Daoy (cell line): ENCODE data around the gene CIB4. TPM values are rescaled to one million over a fixed set of nuclear protein-coding genes. Genes with fewer than 3 reads are reported as not detected.

Source experiments
- DNase-seq: peaks from one replicate; pipeline ENCODE4 v3.0.0-alpha.2; 2015; ENCODE audit warnings: low read depth
- total RNA-seq: library from RNA; depleted of rRNA; stranded (reverse); fragments of >200 nt; shearing (Covaris generic); gene quantifications from 2 replicates; pipeline ENCODE4 v1.2.3, GENCODE V29; 2014

The CIB4 gene
- total RNA-seq, 1 experiment from 2014 or later = not detected

- no peak for DNase-seq
These were observed 58.9 kb downstream of the CIB4 start for GRCh38 chr2:26581991-26582842.

DNA sequence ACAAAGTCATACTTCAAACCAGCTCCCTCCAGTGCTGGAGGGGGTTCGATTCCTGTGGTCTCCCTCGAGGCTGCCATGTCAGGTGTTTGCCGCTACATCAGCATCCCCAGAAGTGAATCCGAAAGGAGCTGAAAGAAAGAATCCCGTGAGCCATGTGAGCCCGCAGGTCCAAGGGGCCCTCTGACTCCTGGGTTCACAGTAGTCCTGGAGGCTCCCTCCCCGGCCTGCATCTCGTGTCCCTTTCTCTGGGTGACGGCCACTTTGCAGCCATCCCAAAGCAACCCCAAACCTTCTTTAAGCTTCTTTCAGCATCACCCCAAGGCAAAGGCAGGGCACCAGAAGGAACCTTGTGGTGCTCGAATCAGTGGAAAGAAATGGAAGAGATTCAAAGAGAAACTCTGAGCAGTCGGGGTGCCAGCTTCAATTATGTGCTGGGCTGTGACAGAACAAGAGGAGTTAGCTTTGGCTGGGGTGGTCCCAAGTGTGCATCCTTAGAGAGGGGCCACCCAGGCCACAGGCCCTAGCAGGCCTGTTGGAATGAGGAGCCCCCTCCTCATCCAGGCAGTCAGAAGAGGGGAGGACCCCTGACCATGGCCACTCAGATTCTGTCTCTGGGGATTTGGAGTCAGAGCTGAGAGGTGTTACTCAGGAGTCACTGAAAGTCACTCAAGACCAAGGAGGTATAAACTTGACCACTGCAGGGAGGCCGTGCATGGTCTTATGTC is 59.7 kb downstream of the CIB4 start:
- no peak for DNase-seq

DNA sequence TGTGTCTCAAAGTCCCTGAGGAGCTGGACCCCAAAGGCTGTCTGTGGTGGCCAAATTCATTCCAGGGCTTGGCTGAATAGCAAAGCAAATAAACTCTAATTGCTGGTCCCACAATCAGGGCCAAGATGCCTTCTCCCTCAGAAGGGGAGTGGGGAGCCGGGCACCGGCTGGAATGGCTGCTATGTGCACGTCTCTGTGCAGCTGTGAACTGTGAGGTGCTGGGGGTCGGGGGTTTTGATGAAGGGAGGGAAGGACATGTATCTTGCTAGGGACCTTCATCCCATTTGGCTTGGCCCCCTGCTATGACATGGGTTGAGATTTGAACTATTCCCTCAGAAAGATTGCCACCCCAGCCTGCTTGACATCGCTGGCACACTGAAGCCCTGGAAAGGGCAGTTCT is 60.4 kb downstream of the CIB4 start:
- no peak for DNase-seq

- DNase-seq = no peak
These were observed 61.0 kb downstream of the CIB4 start for GRCh38 chr2:26580151-26580550.

GRCh38 chr2:26579723-26580040 is 61.5 kb downstream of the CIB4 start:
- no peak for DNase-seq

DNA sequence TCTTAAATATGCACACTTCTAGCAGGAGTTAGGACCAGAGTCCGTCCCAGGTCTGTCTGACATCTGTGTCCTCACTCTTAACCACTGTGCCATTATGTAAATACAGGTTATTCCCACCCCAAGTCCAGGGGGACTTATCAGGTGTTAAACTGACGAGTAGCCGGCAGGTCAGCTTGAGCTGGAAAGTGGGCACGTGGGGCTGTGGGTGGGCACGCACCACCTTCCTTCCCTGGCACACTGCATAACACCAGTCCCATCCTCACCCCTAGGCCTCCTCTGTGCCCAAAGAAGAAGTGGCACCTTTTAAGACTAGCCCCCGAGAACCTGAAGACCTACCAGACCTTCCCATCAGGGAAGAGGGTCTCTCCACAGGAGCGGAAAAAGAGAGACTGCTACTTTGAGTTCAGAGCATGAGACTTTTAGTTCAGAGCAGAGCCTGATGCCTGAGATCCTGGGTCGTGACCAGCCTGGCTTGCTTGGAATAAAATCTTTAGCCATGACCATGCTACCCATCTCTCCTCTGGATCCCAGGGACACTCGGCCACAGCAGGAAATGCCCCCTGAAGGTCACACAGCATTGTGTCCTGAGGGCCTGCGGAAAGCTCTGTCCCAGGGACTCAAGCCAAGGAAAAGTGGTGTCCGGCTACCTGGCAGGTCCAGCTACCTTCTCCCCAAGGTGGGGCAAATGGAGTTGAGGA is 62.0 kb downstream of the CIB4 start:
- no peak for DNase-seq

DNA sequence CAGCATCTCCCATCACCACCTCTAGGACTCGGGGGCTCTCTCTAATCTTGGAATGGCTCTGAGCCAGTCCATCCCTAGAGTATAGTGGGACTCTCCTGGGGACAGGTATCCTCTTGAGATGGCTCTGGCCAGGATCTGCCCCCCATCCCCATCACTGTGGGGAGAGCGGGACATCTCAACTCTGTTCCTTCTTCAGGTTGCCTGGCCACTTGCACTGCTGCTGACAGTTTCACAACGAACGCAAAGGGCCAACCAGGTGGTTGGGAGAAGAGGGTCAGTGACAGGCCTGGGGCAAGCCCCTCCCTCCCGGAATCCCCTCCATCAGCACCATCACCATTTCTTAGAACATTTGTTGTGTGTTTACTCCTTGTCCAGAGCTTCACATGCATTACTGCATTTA is 62.6 kb downstream of the CIB4 start:
- no peak for DNase-seq

GRCh38 chr2:26578113-26578458 is 63.1 kb downstream of the CIB4 start:
- DNase-seq = no peak

DNA sequence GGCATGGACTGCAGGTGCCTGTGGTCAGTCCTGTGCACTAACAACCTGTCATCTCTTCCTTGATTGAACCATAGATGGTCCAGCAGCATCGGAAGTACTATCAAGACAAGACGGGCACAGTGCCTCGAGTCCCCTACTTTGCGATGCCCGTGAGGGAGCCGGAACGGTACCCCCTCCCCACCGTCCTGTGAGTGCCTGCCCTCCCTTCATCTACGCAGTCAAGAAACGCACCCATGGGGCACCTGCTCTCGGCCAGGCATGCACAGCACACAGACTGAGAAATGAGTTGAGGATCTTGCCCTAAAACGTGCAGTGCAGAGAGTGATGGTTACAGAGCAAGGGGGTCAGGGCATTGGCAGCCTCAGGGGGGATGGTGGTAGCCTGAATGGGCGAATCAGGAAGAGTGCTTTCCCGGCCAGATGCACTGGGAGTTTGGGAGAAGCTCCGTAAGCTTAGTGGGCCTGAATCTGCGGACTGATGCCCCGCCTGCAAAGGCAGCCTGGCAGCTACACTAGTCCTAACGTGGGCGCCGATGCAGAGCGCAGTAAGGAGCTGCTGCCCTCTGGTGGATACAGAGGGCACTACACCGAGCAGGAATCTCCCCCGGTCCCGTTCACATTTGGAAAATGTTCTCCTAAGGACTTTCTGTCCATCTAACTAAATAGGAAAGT is 63.6 kb downstream of the CIB4 start:
- peak; percentile 77 for DNase-seq

DNA sequence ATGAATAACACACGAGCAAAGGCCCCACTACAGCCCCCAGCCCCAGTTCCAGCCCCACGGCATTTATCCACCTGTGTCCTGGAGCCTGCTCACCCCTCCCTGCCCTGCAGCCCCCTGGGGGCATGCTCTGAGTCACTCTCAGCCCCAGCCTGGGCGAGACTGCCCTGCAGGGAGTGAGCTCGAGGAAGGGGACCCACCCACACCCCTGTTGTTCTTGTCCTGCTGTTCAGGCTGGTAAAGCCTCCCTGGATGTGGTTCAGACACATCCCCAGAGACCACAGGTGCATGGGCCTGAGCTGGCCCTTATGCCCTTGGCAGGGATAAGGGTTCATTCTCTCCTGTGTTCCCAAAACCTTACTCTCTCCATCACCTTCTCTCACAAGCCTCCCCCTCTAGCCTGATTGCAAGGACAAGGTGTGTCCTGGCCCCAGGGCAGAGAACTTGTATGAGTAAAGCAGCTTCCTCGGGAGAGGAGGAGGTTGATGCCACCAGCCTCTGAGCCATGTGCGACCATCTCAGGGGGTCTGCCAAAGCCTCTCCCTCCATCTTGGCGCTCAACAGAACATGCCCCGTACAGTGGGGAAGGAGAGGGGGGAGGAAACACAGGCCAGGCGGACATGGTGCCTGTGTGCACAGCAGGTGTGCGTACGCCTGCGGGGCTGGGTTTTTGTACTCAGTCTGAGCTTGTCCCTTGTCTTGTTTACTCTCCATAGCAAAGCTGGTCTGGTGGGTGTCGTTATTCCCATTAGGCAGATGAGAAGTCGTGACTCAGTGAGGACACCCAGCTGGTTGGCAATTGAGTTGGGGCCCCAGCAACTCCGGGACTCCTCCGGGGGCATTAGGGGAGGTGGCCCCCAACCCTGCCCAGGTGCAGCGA is 64.4 kb downstream of the CIB4 start:
- DNase-seq = no peak

- DNase-seq = no peak
These were observed 65.2 kb downstream of the CIB4 start for GRCh38 chr2:26575836-26576564.

- DNase-seq = no peak
These were observed 66.1 kb downstream of the CIB4 start for GRCh38 chr2:26574900-26575560.

DNA sequence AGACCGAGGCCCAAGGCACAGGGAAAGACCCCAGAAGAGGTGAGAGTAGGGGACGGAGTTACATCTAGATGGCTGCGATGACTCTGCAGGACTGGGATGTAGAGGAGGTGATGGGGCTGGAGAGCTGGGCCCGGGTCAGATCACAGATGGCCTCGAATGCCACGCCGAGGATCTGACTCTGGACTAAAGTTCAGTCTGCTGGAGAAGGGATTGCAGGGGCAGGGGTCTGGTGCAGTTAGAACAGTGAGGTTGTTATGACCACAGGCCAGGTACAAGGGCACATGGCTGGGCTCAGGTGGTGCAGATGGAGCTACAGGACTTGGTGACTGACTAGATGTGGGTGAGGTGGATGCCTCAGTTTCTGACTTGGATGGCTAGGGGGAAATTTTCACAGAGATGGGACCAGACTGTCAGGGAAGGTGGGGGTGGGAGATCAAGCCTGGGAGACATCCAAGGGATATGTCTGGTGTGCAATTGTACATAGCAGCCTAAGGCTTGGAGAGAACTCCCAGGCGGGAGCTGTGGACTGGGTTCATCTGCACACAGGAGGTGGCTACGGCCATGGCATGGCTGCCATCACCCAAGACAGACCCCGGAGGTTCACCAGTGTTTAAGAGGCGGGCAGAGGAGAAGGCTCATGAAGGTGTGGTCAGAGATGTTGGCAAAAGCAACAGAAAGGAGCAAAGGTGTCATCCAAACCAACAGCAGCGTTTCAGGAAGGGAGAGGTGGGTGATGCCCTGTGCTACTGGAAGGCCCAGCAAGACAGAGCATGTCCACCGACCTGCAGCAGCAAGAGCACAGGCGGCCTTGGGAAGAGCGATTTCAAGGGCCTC is 66.9 kb downstream of the CIB4 start:
- no peak for DNase-seq

DNA sequence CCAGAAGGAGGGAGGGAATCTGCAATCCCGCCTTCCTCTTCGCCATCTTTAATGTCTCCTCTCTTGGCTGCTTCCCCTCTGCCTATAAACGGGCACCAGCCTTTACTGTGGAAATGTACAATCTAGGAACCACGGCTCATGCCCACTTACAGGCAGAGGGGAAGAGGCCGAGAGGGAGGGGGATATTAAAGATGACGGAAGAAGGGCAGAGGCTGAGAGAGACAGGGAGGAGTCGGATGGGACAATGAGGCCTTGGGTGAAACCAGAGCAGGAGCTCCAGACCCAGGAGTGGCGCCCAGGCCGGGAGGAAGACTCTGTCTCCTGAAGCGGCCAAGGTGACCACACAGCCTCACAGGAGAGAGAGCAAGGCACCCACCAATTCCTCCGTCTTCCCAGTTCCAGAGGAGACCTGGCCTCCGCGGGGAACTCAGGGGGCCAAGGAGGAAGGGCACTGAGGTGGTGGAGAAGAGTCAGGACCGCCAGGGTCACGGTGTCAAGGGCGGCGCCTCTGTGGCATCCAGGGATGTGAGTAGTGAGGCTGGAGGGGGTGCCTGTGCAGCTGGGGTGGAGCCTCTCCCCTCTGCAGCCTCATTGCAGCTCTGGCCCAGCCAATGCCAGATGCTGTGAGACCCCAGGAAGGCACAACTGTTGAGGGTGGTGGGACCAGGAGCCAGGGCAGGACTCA is 67.8 kb downstream of the CIB4 start:
- no peak for DNase-seq

DNA sequence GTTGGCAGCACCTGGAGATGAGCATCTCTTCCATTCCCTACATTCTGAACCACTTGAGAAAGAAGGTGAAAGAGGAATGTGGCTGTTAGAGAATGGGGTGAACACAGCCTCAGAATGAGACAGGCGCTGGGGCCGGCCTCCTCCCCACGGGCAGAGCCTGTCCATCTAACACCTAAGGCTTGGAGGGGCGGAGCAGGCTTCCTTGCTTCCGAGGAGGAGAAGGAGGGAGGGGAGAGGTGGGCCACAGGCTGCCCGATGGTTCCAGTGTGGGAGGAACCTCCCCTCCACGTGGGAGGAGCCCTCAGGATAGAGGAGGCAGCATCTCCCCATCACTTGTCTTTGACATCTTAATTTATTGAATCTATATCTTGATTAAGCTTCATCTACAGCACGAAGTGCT is 68.6 kb downstream of the CIB4 start:
- DNase-seq = no peak

- DNase-seq = no peak
These were observed 69.8 kb downstream of the CIB4 start for GRCh38 chr2:26571316-26571715.

- DNase-seq = no peak
These were observed 71.1 kb downstream of the CIB4 start for GRCh38 chr2:26570083-26570430.

GRCh38 chr2:26569216-26570082 is 71.7 kb downstream of the CIB4 start:
- DNase-seq = no peak
